B cell (primary cell): ENCODE results near the gene LRRC4C. TPM values are rescaled to one million over a fixed set of nuclear protein-coding genes. Genes with fewer than 3 reads are reported as not detected.

Source experiments
- ATAC-seq: fragments of 200-7000 bp; cut with Tn5 transposase; one replicate; pipeline ENCODE4 v1.10.0; 2021; ENCODE audit warnings: low read depth, mild to moderate bottlenecking, moderate number of reproducible peaks, moderate library complexity
- CTCF ChIA-PET: fragments of 350-600 bp; sonication (Branson Sonifier 250); formaldehyde crosslinking; loops from one replicate; lab custom pipeline; 2021; ENCODE audit warnings: antibody characterized with exemption, inconsistent platforms; lab: Charles Lee
- POLR2A ChIA-PET: fragments of 350-600 bp; sonication (Branson Sonifier 250); formaldehyde crosslinking; loops from one replicate; lab custom pipeline; 2021; ENCODE audit warnings: antibody characterized with exemption; lab: Charles Lee
- DNase-seq: peaks from one replicate; pipeline ENCODE4 v3.0.0; 2013
- H2AFZ ChIP-seq: 2 replicates; pipeline ENCODE4 v1.6.1; 2012; ENCODE audit warnings: mild to moderate bottlenecking, low read depth, low read length; ENCODE audit not compliant: insufficient read depth, poor library complexity, severe bottlenecking
- H3K27ac ChIP-seq, 2 donors: 1 replicate in 1 of 2; 2 replicates in 1 of 2; pipeline ENCODE4 v1.5.1; 2012 to 2013; ENCODE audit warnings: low read length in 2 of 2, mild to moderate bottlenecking in 2 of 2, moderate library complexity in 1 of 2
- H3K27me3 ChIP-seq, 4 experiments: fragments of 200-600 bp in 1 of 4; sonication (generic) in 1 of 4; replicated peaks in 1 of 4; 1 replicate in 2 of 4; 2 replicates in 2 of 4; pipeline versions ENCODE4 v1.6.1 to v1.7.0; 2013 to 2016; ENCODE audit warnings: low read length in 3 of 4, mild to moderate bottlenecking in 2 of 4, mixed read lengths in 1 of 4, moderate library complexity in 1 of 4; ENCODE audit not compliant: insufficient read depth in 4 of 4, control insufficient read depth in 3 of 4; ENCODE audit errors: control extremely low read depth in 1 of 4
- H3K36me3 ChIP-seq, 2 experiments: replicated peaks in 1 of 2; 1 replicate in 1 of 2; 2 replicates in 1 of 2; pipeline versions ENCODE4 v1.6.1 to v1.7.1; 2013; ENCODE audit warnings: low read length in 1 of 2; ENCODE audit not compliant: insufficient read depth in 2 of 2, control insufficient read depth in 1 of 2; ENCODE audit errors: control extremely low read depth in 1 of 2, extremely low read depth in 1 of 2
- H3K4me1 ChIP-seq, 2 donors: fragments of 200-600 bp in 1 of 2; sonication (generic) in 1 of 2; 1 replicate in 1 of 2; 2 replicates in 1 of 2; pipeline versions ENCODE4 v1.5.1 to v1.6.1; 2013 to 2017; ENCODE audit warnings: low read length in 2 of 2; ENCODE audit not compliant: control insufficient read depth in 2 of 2, insufficient read depth in 2 of 2
- H3K4me2 ChIP-seq: replicated peaks from 2 replicates; pipeline ENCODE3; 2012; ENCODE audit warnings: mild to moderate bottlenecking, low read depth, low read length; ENCODE audit not compliant: poor library complexity, severe bottlenecking
- H3K4me3 ChIP-seq, 5 experiments: fragments of 200-600 bp in 1 of 5; sonication (generic) in 1 of 5; 1 replicate in 3 of 5; 2 replicates in 2 of 5; pipeline versions ENCODE4 v1.5.1 to v1.7.0; 2011 to 2016; ENCODE audit warnings: low read length in 4 of 5, mild to moderate bottlenecking in 4 of 5, low read depth in 2 of 5, control low read depth in 1 of 5, moderate library complexity in 1 of 5; ENCODE audit not compliant: insufficient read depth in 1 of 5; ENCODE audit errors: control extremely low read depth in 1 of 5, extremely low read depth in 1 of 5
- H3K79me2 ChIP-seq: fragments of 200-600 bp; sonication (generic); one replicate; pipeline ENCODE4 v1.6.0; 2016; ENCODE audit warnings: low read length; ENCODE audit not compliant: control insufficient read depth, insufficient read depth
- H3K9ac ChIP-seq: fragments of 200-600 bp; sonication (generic); 2 replicates; pipeline ENCODE4 v1.6.1; 2017; ENCODE audit warnings: mild to moderate bottlenecking, low read length, moderate library complexity
- H3K9me3 ChIP-seq, 3 donors: one replicate each; pipeline versions ENCODE4 v1.6.1 to v1.7.1; 2013; ENCODE audit warnings: low read length in 2 of 3; ENCODE audit not compliant: control insufficient read depth in 2 of 3, insufficient read depth in 1 of 3; ENCODE audit errors: control extremely low read depth in 1 of 3
- H4K20me1 ChIP-seq: 2 replicates; pipeline ENCODE4 v1.6.0; 2012; ENCODE audit warnings: mild to moderate bottlenecking, low read length; ENCODE audit not compliant: insufficient read depth, control insufficient read depth, poor library complexity, severe bottlenecking
- H3K27ac Mint-ChIP-seq: one replicate; pipeline ENCODE4 v1.8.0; 2021; ENCODE audit warnings: mixed read lengths
- H3K27me3 Mint-ChIP-seq: one replicate; pipeline ENCODE4 v1.8.0; 2021; ENCODE audit warnings: mixed read lengths
- H3K4me1 Mint-ChIP-seq: one replicate; pipeline ENCODE4 v1.8.0; 2021; ENCODE audit warnings: mixed read lengths
- H3K4me3 Mint-ChIP-seq: one replicate; pipeline ENCODE4 v1.8.0; 2021; ENCODE audit warnings: mixed read lengths
- H3K9me3 Mint-ChIP-seq: one replicate; pipeline ENCODE4 v1.8.0; 2022; ENCODE audit warnings: mixed read lengths; ENCODE audit not compliant: insufficient read depth
- CTCF ChIP-seq: fragments of 200-600 bp; IDR thresholded peaks from one replicate; pipeline ENCODE4 v1.8.0; 2022; ENCODE audit warnings: antibody characterized with exemption, mild to moderate bottlenecking
- EZH2 ChIP-seq: IDR thresholded peaks from 2 replicates; pipeline ENCODE4 v1.6.1; 2012; ENCODE audit warnings: borderline replicate concordance, low read depth, mild to moderate bottlenecking, moderate library complexity, low read length; ENCODE audit not compliant: insufficient read depth, poor library complexity, severe bottlenecking
- WGBS: methylation state at CpG from one replicate; pipeline ENCODE4 v1.1.5; 2013; ENCODE audit warnings: missing lambda C conversion rate; ENCODE audit not compliant: insufficient coverage; 5-methylcytosine and 5-hydroxymethylcytosine counted together
- intact Hi-C: fragments of 100-400 bp; cut with micrococcal nuclease; formaldehyde crosslinking; loops from one replicate; pipeline ENCODE4 v1.10.0; 2022
- polyA plus RNA-seq: library from polyadenylated mRNA; depleted of rRNA; stranded (reverse); fragments of >200 nt; gene quantifications from 2 replicates; pipeline ENCODE4 v1.2.3, GENCODE V29; 2012
- total RNA-seq, 2 donors: library from RNA; stranded (reverse); fragments of 120-200 nt in 1 of 2; gene quantifications; 1 replicate in 1 of 2; 2 replicates in 1 of 2; pipeline versions ENCODE4 v1.2.3 to v1.2.4, GENCODE V29; 2013 to 2022

LRRC4C gene
- total and polyA plus RNA-seq, 2 donors (not counting 1 experiment from before 2014, with no cell fraction given) = 0.57 TPM; not detected in 1

DNA sequence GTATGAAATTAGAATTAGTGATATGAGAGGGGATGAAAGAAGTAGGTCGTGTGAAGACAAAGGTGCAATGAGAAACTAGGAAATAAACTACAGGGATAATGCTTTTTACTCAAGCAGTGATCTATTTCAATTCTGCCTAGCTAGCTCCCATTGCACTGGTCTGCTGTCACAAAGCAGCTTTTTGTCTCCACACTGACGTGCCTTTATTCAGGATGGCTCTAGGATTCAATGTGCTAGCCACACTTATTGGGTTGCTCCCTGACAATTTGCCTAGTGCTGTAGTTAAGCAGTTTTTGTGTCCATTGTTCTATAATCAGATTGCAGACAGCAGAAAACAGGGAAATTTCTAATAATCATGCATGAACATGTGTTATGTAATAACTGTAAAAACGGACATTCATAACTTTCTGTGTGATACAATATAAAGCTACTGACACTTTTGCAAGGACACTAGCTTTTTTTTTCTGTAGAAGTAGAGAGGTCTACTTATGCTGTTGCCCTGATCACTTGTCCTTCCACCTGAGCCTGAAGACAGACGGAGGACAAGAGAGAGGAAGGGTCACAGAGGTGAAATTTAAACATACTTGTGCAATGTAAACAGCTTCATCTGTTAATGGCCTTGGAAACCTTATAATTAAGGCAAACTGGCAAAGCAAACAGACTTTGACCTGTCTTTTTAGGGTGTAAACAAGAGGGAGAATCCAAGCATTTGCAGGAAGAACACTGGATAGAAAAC lies 269.6 kb downstream of the LRRC4C start:
- no peak overlapping the region for H3K4me3 Mint-ChIP-seq
- Histone ChIP-seq H3K9ac (no peak overlapping the region), H3K36me3 (no peaks in the 10 kb centered on the region), H3K27me3 (no peaks in the 10 kb centered on the region), H3K9me3 (peaks cover 0 to 3% (median 2%) of the 10 kb centered on the region in 3 donors), H3K4me1 (no peaks in the 10 kb centered on the region), H4K20me1 (no peaks in the 10 kb centered on the region), H3K4me3 (no peak overlapping the region), H2AFZ (no peak overlapping the region), H3K27ac (no peak overlapping the region), H3K79me2 (no peaks in the 10 kb centered on the region), H3K4me2 (no peak overlapping the region)
- peaks cover 6% of the 10 kb centered on the region for H3K9me3 Mint-ChIP-seq
- CTCF ChIA-PET = no interaction called here
- no peak overlapping the region for H3K27ac Mint-ChIP-seq
- 89% methylated on average over 1 of the region's 4 CpGs for WGBS
- no peak for ATAC-seq
- no peaks in the 10 kb centered on the region for H3K4me1 Mint-ChIP-seq
- intact Hi-C loops = no loop called here
- POLR2A ChIA-PET = no interaction called here
- H3K27me3 Mint-ChIP-seq = no peaks in the 10 kb centered on the region
- TF ChIP-seq EZH2 = no peak
- TF ChIP-seq CTCF = no peak
- DNase-seq = no peak

DNA sequence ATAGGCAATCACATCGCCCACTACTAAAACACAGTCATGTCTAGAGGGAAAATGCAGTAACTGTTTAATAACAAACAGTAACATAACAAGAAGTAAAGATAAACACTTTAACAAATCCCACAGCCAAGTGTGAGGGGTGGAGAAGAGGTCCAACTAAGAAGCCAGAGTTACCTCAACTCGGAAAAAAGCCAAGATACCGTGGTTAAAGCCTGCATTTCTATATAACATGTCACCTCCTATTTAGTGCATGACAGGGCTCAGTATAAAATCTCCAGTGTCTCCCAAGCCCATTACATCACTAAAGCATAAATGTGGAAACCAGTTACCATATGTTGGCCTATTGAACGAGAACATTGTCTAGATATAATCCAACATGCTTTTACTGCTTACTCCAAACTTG lies 281.7 kb downstream of the LRRC4C start:
- no peaks in the 10 kb centered on the region for H3K9me3 ChIP-seq
- H3K9ac ChIP-seq = no peak overlapping the region
- H3K4me3 ChIP-seq = no peak overlapping the region
- Mint-ChIP-seq H3K27me3 (no peaks in the 10 kb centered on the region), H3K4me1 (no peaks in the 10 kb centered on the region), H3K9me3 (no peaks in the 10 kb centered on the region), H3K27ac (no peak overlapping the region), H3K4me3 (no peak overlapping the region)
- H3K36me3 ChIP-seq = no peaks in the 10 kb centered on the region
- DNase-seq (no peak), ATAC-seq (no peak)
- no peak overlapping the region for H2AFZ ChIP-seq
- no peaks in the 10 kb centered on the region for H3K27me3 ChIP-seq
- no peak overlapping the region for H3K27ac ChIP-seq
- H3K4me1 ChIP-seq = no peaks in the 10 kb centered on the region
- no peaks in the 10 kb centered on the region for H3K79me2 ChIP-seq
- WGBS = 73% methylated on average over 2 of the region's 4 CpGs
- ChIA-PET POLR2A (no interaction called here), CTCF (no interaction called here)
- no peak overlapping the region for H3K4me2 ChIP-seq
- TF ChIP-seq EZH2 = no peak
- intact Hi-C loops = no loop called here
- H4K20me1 ChIP-seq = no peaks in the 10 kb centered on the region
